Airway epithelial cell (primary cell): ENCODE results near the gene ERC2. TPM values are rescaled to one million over a fixed set of nuclear protein-coding genes. Genes with fewer than 3 reads are reported as not detected.

ENCODE experiments used
- total RNA-seq: library from RNA; depleted of rRNA; stranded (reverse); fragments of >200 nt; gene quantifications from 2 replicates; pipeline ENCODE4 v1.2.3, GENCODE V29; 2015

Gene ERC2
- total RNA-seq = under 0.01 and 0.56 TPM in 2 replicates

DNA sequence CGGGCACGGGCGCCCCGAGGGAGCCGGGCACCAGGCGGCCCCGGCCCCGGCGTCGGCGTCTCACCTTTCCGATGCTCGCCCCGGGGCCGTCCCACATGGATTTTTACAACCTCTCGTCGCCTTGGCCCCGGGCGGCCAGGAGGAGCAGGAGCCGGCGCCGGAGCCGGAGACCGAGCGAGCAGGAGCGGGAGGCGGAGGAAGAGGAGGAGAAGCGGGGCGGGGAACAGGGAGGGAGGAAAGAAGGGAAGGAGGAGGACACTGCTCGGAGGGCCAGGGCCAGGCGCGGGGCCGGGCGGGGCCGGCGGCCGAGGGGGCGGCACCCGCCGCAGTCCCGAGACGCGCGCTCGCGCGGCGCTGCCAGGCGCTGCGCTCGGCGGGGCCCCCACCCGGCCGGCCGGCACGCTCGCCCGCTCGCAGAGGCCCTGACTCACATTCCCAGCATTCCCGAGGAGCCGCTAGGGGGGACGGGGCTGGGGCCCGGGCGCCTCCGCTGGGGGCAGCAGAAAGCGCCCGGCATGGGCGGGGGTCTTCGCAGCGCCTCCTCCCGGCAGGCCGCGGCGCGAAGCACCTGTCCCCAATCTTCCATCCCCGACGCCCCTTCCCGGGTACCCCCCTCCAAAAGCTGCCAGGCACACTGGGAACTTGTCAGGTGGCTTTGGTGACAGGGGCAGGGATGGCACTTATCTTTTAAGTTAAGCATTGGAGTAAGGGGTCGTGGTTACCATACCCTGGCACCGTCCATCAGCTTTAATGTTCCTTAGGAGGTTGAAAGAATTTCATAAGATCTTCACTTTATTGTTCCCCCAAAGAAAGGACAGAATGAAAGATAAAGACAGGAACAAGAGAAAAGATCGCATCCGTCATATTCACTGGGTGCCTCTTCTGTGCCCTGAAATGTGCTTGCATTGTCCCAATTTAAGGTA is at the start of gene ERC2:
Gene ERC2 (minus strand): TSS at position 284 of the 923 bp plus-strand sequence.

GRCh38 chr3:55486857-55487380 is 981.3 kb downstream of the ERC2 start, which contains the start of gene WNT5A:
WNT5A (minus strand) TSS chr3:55487306; CDS start chr3:55486985, 321 bp downstream.

Other genes with a start within 250 kb of the ERC2 start
- 4.0 and 6.3 TPM in 2 replicates for gene CCDC66, start 88.7 kb upstream of the ERC2 start, total RNA-seq
- gene TASOR, start 214.8 kb upstream of the ERC2 start, total RNA-seq = 30.2 and 33.9 TPM in 2 replicates